ENCODE results near the gene HHEX. TPM values are rescaled to one million over a fixed set of nuclear protein-coding genes. Genes with fewer than 3 reads are reported as not detected.
"Not testable (repeated sequence)": the region's sequence is repeated elsewhere in the genome, so short reads cannot be mapped to it uniquely, and the experiment has no call there.

The HHEX gene
- total RNA-seq, 1 experiment from 2014 or later, result 23.5 TPM

DNA sequence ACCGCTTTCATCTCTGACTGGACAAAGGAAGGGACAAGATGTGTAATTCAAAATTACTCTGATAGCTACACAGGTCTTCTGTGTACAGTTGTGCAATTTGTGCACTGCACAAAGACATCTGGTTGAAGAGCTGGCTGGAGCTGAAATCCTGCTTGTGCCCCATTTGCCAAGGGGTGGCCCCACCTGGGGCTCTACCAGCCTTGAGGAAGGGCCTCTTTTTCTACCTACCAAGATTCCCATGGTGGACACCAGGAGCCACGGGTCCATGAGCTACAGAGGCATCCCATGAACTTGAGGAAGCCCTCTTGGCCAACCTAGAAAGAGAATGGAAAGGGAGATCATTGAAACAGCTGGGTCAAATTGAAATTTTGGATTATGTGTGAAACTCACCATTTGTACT lies 43.2 kb downstream of the HHEX start:
- DNase-seq (ENCODE audit: extremely low read depth, low read depth), result no peak

DNA sequence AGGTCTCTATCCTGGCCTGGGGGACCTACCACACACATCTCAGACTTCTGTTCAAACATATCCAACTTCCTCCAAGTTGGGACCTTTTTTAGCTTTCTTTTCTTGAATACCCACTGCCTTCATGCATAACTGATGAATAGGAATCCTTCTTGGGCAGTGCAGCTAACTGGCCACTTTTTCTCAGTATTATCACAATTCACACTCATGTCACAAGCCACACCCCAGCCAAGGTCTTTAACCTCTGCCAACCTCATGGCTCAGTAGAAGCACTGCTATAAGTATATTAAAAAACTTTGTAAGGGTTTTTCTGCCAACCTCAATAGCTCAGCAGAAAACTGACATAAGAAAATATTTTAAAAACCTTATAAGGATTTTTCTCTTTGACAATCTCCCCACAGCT lies 44.5 kb downstream of the HHEX start:
- DNase-seq (ENCODE audit: extremely low read depth, low read depth), result no peak

DNA sequence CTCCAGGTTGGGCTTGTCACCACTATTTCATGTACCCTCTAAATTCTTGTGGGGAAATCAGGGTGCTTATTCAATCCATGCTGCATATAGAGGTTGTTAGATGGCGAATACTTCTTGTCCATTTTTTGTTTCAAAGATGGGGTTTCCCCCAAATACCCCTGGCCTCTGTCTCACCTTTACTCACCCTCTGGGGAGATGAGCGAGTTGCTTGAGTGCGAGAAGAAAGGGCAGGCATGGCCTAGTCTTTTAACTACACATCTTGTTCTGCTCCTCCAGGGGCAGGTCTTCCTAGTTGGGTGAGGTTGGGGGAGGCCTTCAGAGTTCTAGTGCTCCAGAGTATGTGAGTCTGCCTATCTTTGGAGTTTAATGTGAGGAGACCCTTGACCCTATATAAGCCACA lies 46.2 kb downstream of the HHEX start:
- DNase-seq (ENCODE audit: extremely low read depth, low read depth), result no peak

DNA sequence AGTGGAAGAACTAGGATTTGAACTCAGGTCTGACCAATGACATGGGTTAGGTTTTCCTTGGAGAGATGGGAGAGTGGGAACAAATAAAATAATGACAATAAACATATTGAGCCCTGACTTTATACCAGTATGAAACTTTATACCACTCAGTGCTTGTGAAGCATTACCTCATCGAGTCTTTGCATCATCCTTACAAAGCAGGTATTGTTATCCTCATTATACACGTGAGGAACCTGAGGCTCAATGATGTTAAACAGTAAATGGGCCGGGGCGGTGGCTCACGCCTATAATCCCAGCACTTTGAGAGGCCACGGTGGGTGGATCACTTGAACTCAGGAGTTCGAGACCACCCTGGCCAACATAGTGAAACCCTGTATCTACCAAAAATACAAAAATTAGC lies 47.7 kb downstream of the HHEX start:
- DNase-seq (ENCODE audit: extremely low read depth, low read depth), result no peak

DNA sequence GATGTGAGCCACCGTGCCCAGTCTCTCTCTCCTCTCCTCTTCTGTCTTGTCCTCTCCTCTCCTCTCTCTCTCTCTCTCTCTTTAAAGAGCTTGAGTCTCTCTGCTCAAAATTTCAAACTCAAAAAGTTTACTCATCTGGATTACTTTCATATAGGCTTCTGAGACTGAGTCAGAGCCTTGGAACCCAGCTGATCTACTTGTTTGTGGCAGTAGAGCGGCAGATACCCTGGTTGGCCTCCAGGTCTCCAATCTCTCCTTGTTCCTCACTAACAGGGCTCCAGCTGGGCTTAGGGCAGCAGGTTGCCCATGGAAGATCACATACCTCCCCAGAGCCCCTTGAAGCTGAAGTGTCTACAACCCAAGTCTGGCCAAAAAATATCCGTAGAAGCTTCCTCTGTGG lies 51.0 kb downstream of the HHEX start:
- DNase-seq (ENCODE audit: extremely low read depth, low read depth), result no peak

DNA sequence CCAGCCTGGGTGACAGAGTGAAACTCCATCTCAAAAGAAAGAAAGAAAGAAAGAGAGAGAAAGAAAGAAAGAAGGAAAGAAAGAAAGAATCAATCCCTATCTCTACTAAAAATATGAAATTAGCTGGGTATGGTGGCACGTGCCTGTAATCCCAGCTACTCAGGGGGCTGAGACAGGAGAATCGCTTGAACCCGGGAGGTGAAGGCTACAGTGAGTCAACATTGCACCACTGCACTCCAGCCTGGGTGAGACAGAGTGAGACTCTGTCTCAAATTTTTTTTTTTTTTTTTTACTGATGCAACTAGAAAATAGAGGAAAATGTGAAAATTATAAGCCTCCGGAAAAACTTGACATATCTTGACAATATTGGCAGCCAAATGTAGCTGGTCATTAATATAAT lies 52.0 kb downstream of the HHEX start:
- not testable (repeated sequence) for DNase-seq (ENCODE audit: extremely low read depth, low read depth)

DNA sequence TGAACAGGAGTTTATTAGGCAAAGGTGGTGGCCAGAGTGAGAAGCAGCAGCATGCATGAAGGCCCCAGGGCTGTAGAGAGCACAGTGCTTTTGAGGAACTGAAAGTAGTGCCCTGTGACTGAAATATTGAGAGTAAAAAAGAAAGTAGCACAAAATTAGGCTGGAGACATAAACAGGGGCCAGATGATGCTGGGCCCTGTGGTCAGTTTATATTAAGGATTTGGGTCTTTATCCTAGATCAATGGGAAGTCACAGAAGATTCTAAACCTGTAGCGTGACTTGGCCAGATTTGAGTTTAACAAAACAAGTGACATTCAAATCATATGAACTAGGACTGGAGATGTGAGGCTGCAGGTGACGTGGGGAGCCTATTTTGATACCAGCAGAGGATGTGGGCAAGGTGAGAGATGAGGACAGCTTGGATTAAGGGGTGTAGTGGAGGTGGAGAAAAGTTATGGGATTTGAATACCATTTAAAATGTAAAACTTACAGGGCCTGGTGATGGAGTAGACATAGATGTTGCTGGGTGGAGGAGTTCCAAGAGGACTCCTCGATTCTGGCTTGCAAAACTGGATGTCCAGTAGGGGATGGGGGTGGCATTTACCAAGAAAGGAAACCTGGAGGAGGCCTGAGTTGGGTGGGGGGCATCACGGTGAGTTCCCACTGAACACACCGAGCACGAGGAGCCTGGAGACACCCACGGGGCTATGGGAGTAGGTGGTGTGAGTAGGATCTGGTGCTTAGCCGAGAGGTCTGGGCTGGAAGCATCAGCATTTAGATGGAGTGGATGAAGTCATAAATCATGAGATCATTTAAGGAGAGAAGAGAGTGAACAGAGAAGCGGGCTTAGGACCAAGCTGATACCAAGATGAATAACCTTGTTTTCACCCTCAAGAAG lies 52.8 kb downstream of the HHEX start:
- DNase-seq (ENCODE audit: extremely low read depth, low read depth), result no peak

Small RNA genes lying within 50 kb of the gene (small RNA-seq; reads per million reads assigned to genes)
- gene RF00019 (0 reads per million in 2 experiments), gene RN7SL644P (0 reads per million in 2 experiments)

Other genes with a start within 250 kb of the HHEX start
- gene IDE, start 115.9 kb upstream of the HHEX start, total RNA-seq (2014; rRNA removed; shearing (Covaris generic)), result 61.0 and 61.4 TPM in 2 replicates
- gene KIF11, start 96.8 kb upstream of the HHEX start, total RNA-seq (2014; rRNA removed; shearing (Covaris generic)), result 39.3 and 40.2 TPM in 2 replicates
- 32.9 and 37.7 TPM in 2 replicates for gene EXOC6, start 158.6 kb downstream of the HHEX start, total RNA-seq (2014; rRNA removed; shearing (Covaris generic))